Liver (tissue), 9 donors: Measurements from ENCODE around the gene WDR74. TPM values are rescaled to one million over a fixed set of nuclear protein-coding genes. Genes with fewer than 3 reads are reported as not detected.

Source experiments
- DNase-seq: peaks from one replicate; pipeline ENCODE4 v3.0.0-alpha.2; 2017; ENCODE audit warnings: low spot score
- H3K27ac ChIP-seq, 2 donors: one replicate each; pipeline ENCODE4 v1.7.0; 2013; ENCODE audit warnings: inconsistent platforms in 2 of 2, low read length in 2 of 2, control low read depth in 1 of 2, low read depth in 1 of 2, mild to moderate bottlenecking in 1 of 2
- H3K27me3 ChIP-seq, 4 donors: one replicate each; pipeline versions ENCODE4 v1.6.1 to v1.7.0; 2013; ENCODE audit warnings: low read length in 3 of 4, inconsistent platforms in 1 of 4, mild to moderate bottlenecking in 1 of 4, moderate library complexity in 1 of 4; ENCODE audit not compliant: control insufficient read depth in 4 of 4, insufficient read depth in 4 of 4
- H3K36me3 ChIP-seq, 4 donors: one replicate each; pipeline versions ENCODE4 v1.6.1 to v1.7.0; 2013; ENCODE audit warnings: low read length in 3 of 4, mild to moderate bottlenecking in 3 of 4, low read depth in 1 of 4, moderate library complexity in 1 of 4; ENCODE audit not compliant: control insufficient read depth in 4 of 4, insufficient read depth in 3 of 4
- H3K4me1 ChIP-seq, 4 donors: one replicate each; pipeline versions ENCODE4 v1.6.1 to v1.7.0; 2013; ENCODE audit warnings: low read length in 3 of 4, mild to moderate bottlenecking in 3 of 4, moderate library complexity in 1 of 4; ENCODE audit not compliant: control insufficient read depth in 4 of 4, insufficient read depth in 4 of 4
- H3K4me3 ChIP-seq, 3 donors: one replicate each; pipeline versions ENCODE4 v1.6.1 to v1.7.0; 2013; ENCODE audit warnings: low read length in 3 of 3, control low read depth in 1 of 3, low read depth in 1 of 3, mild to moderate bottlenecking in 1 of 3
- H3K9ac ChIP-seq, 2 donors: one replicate each; pipeline ENCODE4 v1.7.0; 2013; ENCODE audit warnings: low read length in 2 of 2, mild to moderate bottlenecking in 2 of 2, moderate library complexity in 2 of 2, control low read depth in 1 of 2, low read depth in 1 of 2
- H3K9me3 ChIP-seq, 4 donors: one replicate each; pipeline versions ENCODE4 v1.6.1 to v1.7.0; 2013; ENCODE audit warnings: low read length in 3 of 4; ENCODE audit not compliant: control insufficient read depth in 4 of 4
- ATF3 ChIP-seq: IDR thresholded peaks from 2 replicates; pipeline ENCODE4 v1.6.1; 2016; ENCODE audit warnings: antibody characterized with exemption
- EGR1 ChIP-seq, 2 donors: IDR thresholded peaks; 2 replicates each; pipeline ENCODE4 v1.6.1; 2016 to 2018; ENCODE audit warnings: antibody characterized with exemption in 2 of 2, low read depth in 2 of 2
- FOXA1 ChIP-seq: IDR thresholded peaks from 2 replicates; pipeline ENCODE4 v1.6.1; 2016; ENCODE audit warnings: antibody characterized with exemption
- FOXA2 ChIP-seq: IDR thresholded peaks from 2 replicates; pipeline ENCODE4 v1.6.1; 2016; ENCODE audit warnings: antibody characterized with exemption
- GABPA ChIP-seq, 2 donors: IDR thresholded peaks in 1 of 2; conservative IDR thresholded peaks in 1 of 2; 2 replicates each; pipeline ENCODE4 v1.6.1; 2016; ENCODE audit warnings: antibody characterized with exemption in 2 of 2, mild to moderate bottlenecking in 1 of 2, moderate library complexity in 1 of 2
- HNF4A ChIP-seq, 2 donors: conservative IDR thresholded peaks; 2 replicates each; pipeline ENCODE4 v1.6.1; 2016; ENCODE audit warnings: antibody characterized with exemption in 2 of 2, mild to moderate bottlenecking in 2 of 2
- HNF4G ChIP-seq: IDR thresholded peaks from 2 replicates; pipeline ENCODE4 v1.6.1; 2016; ENCODE audit warnings: antibody characterized with exemption
- JUND ChIP-seq, 2 donors: IDR thresholded peaks; 2 replicates each; pipeline ENCODE4 v1.6.1; 2016; ENCODE audit warnings: antibody characterized with exemption in 2 of 2
- MAX ChIP-seq: IDR thresholded peaks from 2 replicates; pipeline ENCODE4 v1.6.1; 2016; ENCODE audit warnings: antibody characterized with exemption
- NR2F2 ChIP-seq: IDR thresholded peaks from 2 replicates; pipeline ENCODE4 v1.6.1; 2016; ENCODE audit warnings: antibody characterized with exemption
- RAD21 ChIP-seq, 2 donors: IDR thresholded peaks; 2 replicates each; pipeline ENCODE4 v1.6.1; 2016; ENCODE audit warnings: antibody characterized with exemption in 2 of 2, mild to moderate bottlenecking in 2 of 2
- REST ChIP-seq: IDR thresholded peaks from 2 replicates; pipeline ENCODE4 v1.6.1; 2016; ENCODE audit warnings: antibody characterized with exemption, mild to moderate bottlenecking
- RXRA ChIP-seq, 2 donors: IDR thresholded peaks; 2 replicates each; pipeline ENCODE4 v1.6.1; 2017 to 2018; ENCODE audit warnings: antibody characterized with exemption in 2 of 2, mild to moderate bottlenecking in 1 of 2
- SP1 ChIP-seq: IDR thresholded peaks from 2 replicates; pipeline ENCODE4 v1.6.1; 2018; ENCODE audit warnings: antibody characterized with exemption, mild to moderate bottlenecking
- YY1 ChIP-seq: IDR thresholded peaks from 2 replicates; pipeline ENCODE4 v1.6.1; 2016; ENCODE audit warnings: antibody characterized with exemption, mild to moderate bottlenecking
- WGBS: extraction: QIAGEN DNeasy Blood & Tissue Kit; methylation state at CpG from one replicate; pipeline ENCODE4 v1.1.7; 2013; 5-methylcytosine and 5-hydroxymethylcytosine counted together
- polyA plus RNA-seq, 2 donors: library from polyadenylated mRNA; stranded (reverse) in 1 of 2; unstranded in 1 of 2; fragments of 200-250 nt in 1 of 2; fragments of >200 nt in 1 of 2; fragmentation: Nextera tagmentation in 1 of 2; extraction: Ambion mirVana in 1 of 2; gene quantifications; one replicate each; pipeline versions ENCODE4 v1.2.1 to v1.2.3, GENCODE V29; 2013 to 2015
- total RNA-seq, 2 donors: library from RNA; depleted of rRNA; stranded (reverse); fragments of >200 nt; gene quantifications; one replicate each; pipeline ENCODE4 v1.2.3, GENCODE V29; 2014
- TF ChIP-seq, protein P1 (sequence below): IDR thresholded peaks from 2 replicates; pipeline ENCODE4 v1.6.1; 2016; ENCODE audit warnings: antibody characterized with exemption
- TF ChIP-seq, protein P2 (sequence below): fragments of 150-350 bp; IDR thresholded peaks from 2 replicates; pipeline ENCODE4 v1.5.1; 2017; ENCODE audit warnings: improper control_type of control experiment, low read depth, low read length; ENCODE audit not compliant: missing input control
- donor health status: healthy.
- donor health status: healthy.
- donor health status: healthy.
- donor health status: healthy.
- donor health status: healthy.

WDR74 gene
- total and polyA plus RNA-seq, 4 donors = 17.1 to 22.5 (median 20.5) TPM

- TF ChIP-seq GABPA (IDR thresholded peaks at IDR 0.05 in 1 of 2, conservative IDR thresholded peaks at IDR 0.05 in 1 of 2) (no peak), HNF4G (no peak), RAD21 (IDR thresholded peaks at IDR 0.05) (no peak), FOXA2 (no peak), MAX (no peak), NR2F2 (no peak), YY1 (no peak), RXRA (IDR thresholded peaks at IDR 0.05) (no peak), HNF4A (conservative IDR thresholded peaks at IDR 0.05) (no peak), ATF3 (no peak), FOXA1 (no peak), JUND (IDR thresholded peaks at IDR 0.05) (no peak), SP1 (no peak)
These were observed 49.8 kb downstream of the WDR74 start (continued) for GRCh38 chr11:62789576-62789975.

GRCh38 chr11:62788991-62789390 is 50.4 kb downstream of the WDR74 start:
- DNase-seq = no peak
- no peak overlapping the region for H3K27ac ChIP-seq
- H3K36me3 ChIP-seq = peaks cover 2 to 16% (median 6%) of the 10 kb centered on the region in 4 donors

More at GRCh38 chr11:62788991-62789390, 50.4 kb downstream of the WDR74 start:
- 81% methylated on average over 5 of the region's 5 CpGs for WGBS
- H3K4me3 ChIP-seq = no peak overlapping the region
- H3K4me1 ChIP-seq = peaks cover 2 to 50% (median 42%) of the 10 kb centered on the region in 4 donors
- H3K9me3 ChIP-seq = no peaks in the 10 kb centered on the region
- H3K27me3 ChIP-seq = no peaks in the 10 kb centered on the region
- TF ChIP-seq JUND (IDR thresholded peaks at IDR 0.05) = no peak
- no peak for TF ChIP-seq NR2F2
- no peak for TF ChIP-seq FOXA2
- no peak for TF ChIP-seq FOXA1
- no peak for TF ChIP-seq MAX
- no peak for TF ChIP-seq SP1
- no peak for TF ChIP-seq GABPA (IDR thresholded peaks at IDR 0.05 in 1 of 2, conservative IDR thresholded peaks at IDR 0.05 in 1 of 2)
- no peak for TF ChIP-seq YY1
- TF ChIP-seq, protein P1, sequence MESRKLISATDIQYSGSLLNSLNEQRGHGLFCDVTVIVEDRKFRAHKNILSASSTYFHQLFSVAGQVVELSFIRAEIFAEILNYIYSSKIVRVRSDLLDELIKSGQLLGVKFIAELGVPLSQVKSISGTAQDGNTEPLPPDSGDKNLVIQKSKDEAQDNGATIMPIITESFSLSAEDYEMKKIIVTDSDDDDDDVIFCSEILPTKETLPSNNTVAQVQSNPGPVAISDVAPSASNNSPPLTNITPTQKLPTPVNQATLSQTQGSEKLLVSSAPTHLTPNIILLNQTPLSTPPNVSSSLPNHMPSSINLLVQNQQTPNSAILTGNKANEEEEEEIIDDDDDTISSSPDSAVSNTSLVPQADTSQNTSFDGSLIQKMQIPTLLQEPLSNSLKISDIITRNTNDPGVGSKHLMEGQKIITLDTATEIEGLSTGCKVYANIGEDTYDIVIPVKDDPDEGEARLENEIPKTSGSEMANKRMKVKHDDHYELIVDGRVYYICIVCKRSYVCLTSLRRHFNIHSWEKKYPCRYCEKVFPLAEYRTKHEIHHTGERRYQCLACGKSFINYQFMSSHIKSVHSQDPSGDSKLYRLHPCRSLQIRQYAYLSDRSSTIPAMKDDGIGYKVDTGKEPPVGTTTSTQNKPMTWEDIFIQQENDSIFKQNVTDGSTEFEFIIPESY = no peak
- no peak for TF ChIP-seq REST
- TF ChIP-seq, protein P2, sequence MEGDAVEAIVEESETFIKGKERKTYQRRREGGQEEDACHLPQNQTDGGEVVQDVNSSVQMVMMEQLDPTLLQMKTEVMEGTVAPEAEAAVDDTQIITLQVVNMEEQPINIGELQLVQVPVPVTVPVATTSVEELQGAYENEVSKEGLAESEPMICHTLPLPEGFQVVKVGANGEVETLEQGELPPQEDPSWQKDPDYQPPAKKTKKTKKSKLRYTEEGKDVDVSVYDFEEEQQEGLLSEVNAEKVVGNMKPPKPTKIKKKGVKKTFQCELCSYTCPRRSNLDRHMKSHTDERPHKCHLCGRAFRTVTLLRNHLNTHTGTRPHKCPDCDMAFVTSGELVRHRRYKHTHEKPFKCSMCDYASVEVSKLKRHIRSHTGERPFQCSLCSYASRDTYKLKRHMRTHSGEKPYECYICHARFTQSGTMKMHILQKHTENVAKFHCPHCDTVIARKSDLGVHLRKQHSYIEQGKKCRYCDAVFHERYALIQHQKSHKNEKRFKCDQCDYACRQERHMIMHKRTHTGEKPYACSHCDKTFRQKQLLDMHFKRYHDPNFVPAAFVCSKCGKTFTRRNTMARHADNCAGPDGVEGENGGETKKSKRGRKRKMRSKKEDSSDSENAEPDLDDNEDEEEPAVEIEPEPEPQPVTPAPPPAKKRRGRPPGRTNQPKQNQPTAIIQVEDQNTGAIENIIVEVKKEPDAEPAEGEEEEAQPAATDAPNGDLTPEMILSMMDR = no peak
- no peak for TF ChIP-seq HNF4G
- TF ChIP-seq ATF3 = no peak
- TF ChIP-seq HNF4A (conservative IDR thresholded peaks at IDR 0.05) = no peak
- no peak for TF ChIP-seq RAD21 (IDR thresholded peaks at IDR 0.05)
- no peak for TF ChIP-seq EGR1 (IDR thresholded peaks at IDR 0.05; ENCODE audit: low read depth in 2 of 2)
- H3K9ac ChIP-seq = no peak overlapping the region
